ENCODE results near the gene CSDE1. TPM values are rescaled to one million over a fixed set of nuclear protein-coding genes. Genes with fewer than 3 reads are reported as not detected.

CSDE1 gene
- total RNA-seq, 1 donor from 2014 or later: 635 TPM

DNA sequence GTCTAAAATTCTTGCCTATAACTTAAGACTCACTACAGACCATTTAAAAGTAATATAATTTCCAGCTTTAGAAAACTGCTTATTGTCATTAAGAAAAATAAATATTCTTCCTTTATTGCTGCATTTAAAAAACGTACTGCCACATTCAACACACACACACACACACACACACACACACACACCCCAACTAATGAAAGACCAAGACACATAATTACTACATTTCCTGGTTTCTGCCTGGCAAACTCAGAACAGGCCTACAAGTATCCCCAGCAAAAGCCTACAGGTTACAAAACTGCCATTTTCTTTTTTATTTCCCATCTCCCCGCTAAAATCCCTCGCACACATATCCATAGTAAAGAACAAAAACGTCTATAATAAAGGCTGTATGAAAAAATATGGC, 89.4 kb downstream of the CSDE1 start:
- no peaks in the 10 kb centered on the region for H4K20me1 ChIP-seq (ENCODE audit: insufficient read depth, low read length)
- H3K9me3 ChIP-seq (ENCODE audit: insufficient read depth, low read depth, low read length): no peaks in the 10 kb centered on the region
- H3K27ac Mint-ChIP-seq (ENCODE audit: unreplicated experiment): no peak overlapping the region
- H3K36me3 Mint-ChIP-seq (ENCODE audit: low read depth, unreplicated experiment): no peaks in the 10 kb centered on the region
- H3K27ac ChIP-seq (ENCODE audit: low read depth, low read length): no peak overlapping the region
- TF ChIP-seq, protein P1, sequence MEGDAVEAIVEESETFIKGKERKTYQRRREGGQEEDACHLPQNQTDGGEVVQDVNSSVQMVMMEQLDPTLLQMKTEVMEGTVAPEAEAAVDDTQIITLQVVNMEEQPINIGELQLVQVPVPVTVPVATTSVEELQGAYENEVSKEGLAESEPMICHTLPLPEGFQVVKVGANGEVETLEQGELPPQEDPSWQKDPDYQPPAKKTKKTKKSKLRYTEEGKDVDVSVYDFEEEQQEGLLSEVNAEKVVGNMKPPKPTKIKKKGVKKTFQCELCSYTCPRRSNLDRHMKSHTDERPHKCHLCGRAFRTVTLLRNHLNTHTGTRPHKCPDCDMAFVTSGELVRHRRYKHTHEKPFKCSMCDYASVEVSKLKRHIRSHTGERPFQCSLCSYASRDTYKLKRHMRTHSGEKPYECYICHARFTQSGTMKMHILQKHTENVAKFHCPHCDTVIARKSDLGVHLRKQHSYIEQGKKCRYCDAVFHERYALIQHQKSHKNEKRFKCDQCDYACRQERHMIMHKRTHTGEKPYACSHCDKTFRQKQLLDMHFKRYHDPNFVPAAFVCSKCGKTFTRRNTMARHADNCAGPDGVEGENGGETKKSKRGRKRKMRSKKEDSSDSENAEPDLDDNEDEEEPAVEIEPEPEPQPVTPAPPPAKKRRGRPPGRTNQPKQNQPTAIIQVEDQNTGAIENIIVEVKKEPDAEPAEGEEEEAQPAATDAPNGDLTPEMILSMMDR (IDR thresholded peaks at IDR 0.05; ENCODE audit: insufficient read depth, low read depth, low read length): no peak
- no peak for TF ChIP-seq EZH2 (IDR thresholded peaks at IDR 0.05; ENCODE audit: insufficient read depth, low read length)
- H3K79me2 ChIP-seq (ENCODE audit: insufficient read depth, low read length): no peaks in the 10 kb centered on the region
- no peaks in the 10 kb centered on the region for H3K27me3 ChIP-seq (ENCODE audit: insufficient read depth, low read length)
- peaks cover 5% of the 10 kb centered on the region for H3K27me3 Mint-ChIP-seq (ENCODE audit: low read depth, unreplicated experiment)
- peak overlapping the region; percentile 94 for H3K4me3 Mint-ChIP-seq (ENCODE audit: unreplicated experiment)
- H3K4me1 ChIP-seq (ENCODE audit: insufficient read depth, low read length): peaks cover 9% of the 10 kb centered on the region
- H3K9me3 Mint-ChIP-seq (ENCODE audit: unreplicated experiment): no peaks in the 10 kb centered on the region
- H3K4me1 Mint-ChIP-seq (ENCODE audit: low read depth, unreplicated experiment): peaks cover 8% of the 10 kb centered on the region
- H2AFZ ChIP-seq (ENCODE audit: low read depth, low read length): no peak overlapping the region
- no peak overlapping the region for H3K4me3 ChIP-seq (ENCODE audit: insufficient read depth, low read depth, low read length)
- no peaks in the 10 kb centered on the region for H3K36me3 ChIP-seq (ENCODE audit: insufficient read depth, low read length)
- no peak for FAIRE-seq
- no peak overlapping the region for H3K4me2 ChIP-seq (ENCODE audit: low read length)
- no peak for DNase-seq (ENCODE audit: low read depth)
- H3K9ac ChIP-seq (ENCODE audit: low read length): no peak overlapping the region

DNA sequence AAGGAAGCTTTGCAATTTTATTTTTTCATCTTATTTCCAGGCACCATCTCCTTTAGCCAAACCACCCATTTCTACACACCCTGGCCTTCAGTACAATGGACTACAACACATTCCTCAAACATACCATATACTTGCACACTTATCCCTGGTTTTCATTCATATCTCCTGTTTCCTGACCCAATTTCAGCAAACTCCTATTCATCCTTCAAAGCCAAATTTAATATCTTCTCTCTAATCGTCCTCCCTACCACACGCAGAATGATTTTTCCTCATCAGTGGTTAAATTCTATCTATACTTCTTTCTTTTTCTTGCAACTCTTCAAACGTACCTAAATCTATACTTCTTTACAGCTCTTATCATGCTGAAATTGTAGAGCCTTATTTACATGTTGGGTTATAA, 90.8 kb downstream of the CSDE1 start:
- Histone ChIP-seq H2AFZ (ENCODE audit: low read depth, low read length) (no peak overlapping the region), H3K4me1 (ENCODE audit: insufficient read depth, low read length) (peaks cover 9% of the 10 kb centered on the region), H3K4me2 (ENCODE audit: low read length) (no peak overlapping the region), H3K9ac (ENCODE audit: low read length) (no peak overlapping the region), H4K20me1 (ENCODE audit: insufficient read depth, low read length) (no peaks in the 10 kb centered on the region), H3K36me3 (ENCODE audit: insufficient read depth, low read length) (no peaks in the 10 kb centered on the region), H3K9me3 (ENCODE audit: insufficient read depth, low read depth, low read length) (no peaks in the 10 kb centered on the region), H3K27ac (ENCODE audit: low read depth, low read length) (no peak overlapping the region), H3K79me2 (ENCODE audit: insufficient read depth, low read length) (no peaks in the 10 kb centered on the region), H3K4me3 (ENCODE audit: insufficient read depth, low read depth, low read length) (no peak overlapping the region), H3K27me3 (ENCODE audit: insufficient read depth, low read length) (no peaks in the 10 kb centered on the region)
- no peak for TF ChIP-seq EZH2 (IDR thresholded peaks at IDR 0.05; ENCODE audit: insufficient read depth, low read length)
- TF ChIP-seq, protein P1 (IDR thresholded peaks at IDR 0.05; ENCODE audit: insufficient read depth, low read depth, low read length): no peak
- Mint-ChIP-seq H3K27ac (ENCODE audit: unreplicated experiment) (no peak overlapping the region), H3K9me3 (ENCODE audit: unreplicated experiment) (no peaks in the 10 kb centered on the region), H3K27me3 (ENCODE audit: low read depth, unreplicated experiment) (peaks cover 5% of the 10 kb centered on the region), H3K4me3 (ENCODE audit: unreplicated experiment) (no peak overlapping the region), H3K4me1 (ENCODE audit: low read depth, unreplicated experiment) (peaks cover 8% of the 10 kb centered on the region), H3K36me3 (ENCODE audit: low read depth, unreplicated experiment) (no peaks in the 10 kb centered on the region)
- DNase-seq (ENCODE audit: low read depth): no peak
- no peak for FAIRE-seq

Other genes starting within 250 kb of the CSDE1 start
- 28.1 and 31.8 TPM in 2 replicates for gene TRIM33, start 246.8 kb downstream of the CSDE1 start, total RNA-seq
- gene BCAS2, start 176.4 kb downstream of the CSDE1 start, total RNA-seq: 44.8 and 48.4 TPM in 2 replicates
- gene DENND2C, start 87.9 kb downstream of the CSDE1 start, total RNA-seq: 2.8 and 3.2 TPM in 2 replicates
- gene AMPD1, start 62.4 kb downstream of the CSDE1 start, total RNA-seq: not detected in 2 replicates
- 59.1 and 63.8 TPM in 2 replicates for gene NRAS, start 41.2 kb downstream of the CSDE1 start, total RNA-seq
- 62.0 and 64.2 TPM in 2 replicates for gene SIKE1, start 22.7 kb upstream of the CSDE1 start, total RNA-seq
- not detected in 2 replicates for gene SYCP1, start 96.9 kb upstream of the CSDE1 start, total RNA-seq

All from astrocyte (in vitro differentiated cells and primary cell).